DMS153 treated with DMSO at 0.1 percent for 48 hours (cell line): ENCODE results near the gene KRTAP10-6.
"Not testable (repeated sequence)": the region's sequence is repeated elsewhere in the genome, so short reads cannot be mapped to it uniquely, and the experiment has no call there.

Experiments used
- DNase-seq: peaks from one replicate; lab custom pipeline; 2025; ENCODE audit not compliant: unreplicated experiment; lab: John Stamatoyannopoulos, UW

Gene KRTAP10-6

DNA sequence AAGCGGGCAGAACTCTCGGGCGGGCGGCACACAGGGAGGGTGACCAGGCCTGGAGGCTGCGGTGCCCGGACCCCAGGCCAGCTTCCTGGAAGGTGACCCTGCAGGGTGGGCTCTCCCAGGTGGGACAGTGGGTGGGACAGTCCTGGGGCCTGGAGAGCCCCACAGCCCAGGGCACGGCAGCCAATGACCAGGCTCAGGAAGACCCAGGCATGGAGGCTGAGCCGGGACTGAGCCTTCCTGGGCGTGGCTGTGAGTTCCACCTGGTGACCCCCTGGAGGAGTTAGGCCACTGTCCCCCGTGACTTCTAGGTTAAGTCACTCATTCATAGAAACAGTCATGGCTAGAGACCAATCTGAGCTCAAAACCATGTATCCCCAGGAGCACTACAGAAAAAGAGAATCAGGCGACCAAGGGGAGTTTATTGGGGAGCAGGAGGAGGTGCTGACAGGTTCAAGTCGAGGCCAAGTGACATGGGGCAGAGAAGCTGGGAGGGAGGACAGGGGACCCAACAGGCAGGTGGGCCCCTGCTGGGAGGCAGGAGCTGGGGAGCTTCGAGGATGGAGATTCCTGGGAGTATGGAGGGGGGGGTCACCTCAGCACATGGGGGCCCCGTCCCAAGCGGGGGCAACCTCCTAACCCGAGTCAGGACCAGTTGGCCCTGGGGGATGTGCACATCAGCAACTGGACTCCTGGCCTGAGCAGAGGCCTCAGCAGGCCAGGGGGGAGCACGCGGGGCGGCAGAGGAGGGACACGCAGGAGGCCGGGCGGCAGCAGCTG lies 13.1 kb downstream of the KRTAP10-6 start:
- DNase-seq, result no peak

DNA sequence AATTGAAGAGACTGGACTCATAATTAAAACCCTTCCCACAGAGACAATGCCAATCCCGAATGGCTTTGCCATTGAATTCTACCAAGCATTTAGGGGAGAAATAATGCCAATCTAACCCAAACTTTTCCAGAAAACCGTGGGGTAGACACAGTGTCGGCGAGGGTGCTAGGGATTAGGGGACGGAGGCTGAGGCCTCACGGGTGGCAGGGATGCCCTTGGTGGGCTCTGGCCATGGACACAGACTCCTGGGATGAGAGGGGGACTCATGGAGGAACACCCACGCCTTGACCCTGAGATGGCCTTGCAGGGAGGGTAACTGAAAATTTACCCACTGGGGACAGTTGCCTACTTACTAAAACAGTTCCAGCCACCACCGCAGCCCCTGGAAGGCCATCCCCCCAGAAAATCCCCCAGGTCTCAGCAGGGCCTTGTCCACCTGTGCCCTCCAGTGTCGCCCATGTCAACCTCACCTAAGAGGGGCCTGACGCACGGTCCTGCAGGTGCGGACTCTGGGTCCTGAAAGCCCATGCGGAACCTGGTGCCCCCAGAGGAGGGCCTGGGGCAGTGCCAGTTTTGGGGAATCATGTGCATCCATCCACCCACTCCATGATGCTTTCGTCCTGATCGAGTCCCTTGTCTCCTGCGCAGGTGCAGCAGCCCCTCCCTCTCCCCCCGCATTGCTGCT lies 13.8 kb downstream of the KRTAP10-6 start:
- no peak for DNase-seq

DNA sequence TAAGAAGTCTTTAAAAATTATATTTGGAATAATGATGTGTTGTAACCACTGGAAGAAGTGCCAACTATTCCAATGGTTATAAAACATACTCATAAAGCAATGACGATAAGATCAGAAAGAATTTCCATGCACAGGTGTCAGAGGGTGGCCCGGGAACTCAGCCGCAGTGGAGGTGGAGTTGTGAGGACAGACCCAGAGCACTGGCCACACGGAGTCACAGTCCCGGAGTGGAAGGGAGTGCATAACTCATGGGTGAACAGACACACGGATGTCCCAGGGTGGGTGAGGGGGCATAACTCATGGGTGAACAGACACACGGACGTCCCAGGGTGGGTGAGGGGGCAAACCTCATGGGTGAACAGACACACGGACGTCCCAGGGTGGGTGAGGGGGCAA lies 16.3 kb downstream of the KRTAP10-6 start:
- DNase-seq, result no peak

DNA sequence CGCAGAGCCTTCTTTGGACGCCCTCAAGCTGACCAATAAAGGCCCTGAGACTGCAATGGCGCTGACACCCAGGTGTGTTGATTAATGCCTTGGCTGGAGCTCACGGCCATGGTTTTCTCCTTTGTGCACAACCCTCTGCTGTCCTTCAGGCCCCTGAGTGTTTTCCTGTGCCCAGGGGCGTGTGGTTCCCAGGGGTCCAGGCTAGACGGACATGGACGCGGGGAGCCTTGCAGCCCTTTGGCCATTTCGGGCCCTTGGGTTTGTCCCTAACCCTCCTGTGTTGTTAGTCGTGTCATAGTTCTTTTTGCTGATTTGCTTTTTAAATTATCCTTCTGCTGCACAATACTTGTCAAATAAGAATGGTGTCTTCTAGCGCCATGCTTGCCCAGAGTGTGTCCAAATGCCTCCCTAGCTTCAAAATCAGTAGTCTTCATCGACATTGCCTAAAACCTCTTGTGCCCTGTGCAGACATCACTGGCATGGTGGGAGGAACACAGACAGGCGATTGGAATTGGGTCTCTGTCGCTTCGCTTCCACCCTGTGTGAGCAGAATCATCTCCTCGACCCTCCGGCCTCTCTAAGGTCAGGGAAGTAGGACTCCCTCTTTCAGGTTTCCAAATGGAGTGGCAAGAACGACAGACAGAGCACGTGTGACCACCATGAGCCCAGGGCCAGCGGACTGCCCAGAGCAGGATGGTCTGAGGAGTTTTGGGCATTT lies 16.8 kb downstream of the KRTAP10-6 start:
- DNase-seq, result no peak

DNA sequence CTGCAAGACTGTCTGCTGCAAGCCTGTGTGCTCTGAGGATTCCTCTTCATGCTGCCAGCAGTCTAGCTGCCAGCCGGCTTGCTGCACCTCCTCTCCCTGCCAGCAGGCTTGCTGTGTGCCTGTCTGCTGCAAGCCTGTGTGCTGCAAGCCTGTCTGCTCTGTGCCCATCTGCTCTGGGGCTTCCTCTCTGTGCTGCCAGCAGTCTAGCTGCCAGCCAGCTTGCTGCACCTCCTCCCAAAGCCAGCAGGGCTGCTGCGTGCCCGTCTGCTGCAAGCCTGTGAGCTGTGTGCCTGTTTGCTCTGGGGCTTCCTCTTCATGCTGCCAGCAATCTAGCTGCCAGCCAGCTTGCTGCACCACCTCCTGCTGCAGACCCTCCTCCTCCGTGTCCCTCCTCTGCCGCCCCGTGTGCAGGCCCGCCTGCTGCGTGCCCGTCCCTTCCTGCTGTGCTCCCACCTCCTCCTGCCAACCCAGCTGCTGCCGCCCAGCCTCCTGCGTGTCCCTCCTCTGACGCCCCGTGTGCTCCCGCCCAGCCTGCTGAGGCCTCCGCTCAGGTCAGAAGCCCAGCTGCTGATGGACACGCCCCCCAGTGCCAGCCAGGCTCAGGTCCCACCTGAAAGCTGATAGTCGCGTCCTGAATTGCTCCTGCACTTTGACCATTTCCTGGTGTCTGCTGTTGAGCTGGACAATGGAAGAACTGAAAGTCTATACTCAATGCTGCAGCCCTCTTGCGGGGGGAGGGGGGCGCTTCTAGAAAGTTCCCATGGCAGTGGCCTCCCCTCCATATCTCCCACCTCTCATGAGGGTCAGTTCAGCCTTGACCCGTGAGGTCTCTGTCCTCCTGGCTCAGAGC lies 17.6 kb downstream of the KRTAP10-6 start:
- DNase-seq, result no peak

DNA sequence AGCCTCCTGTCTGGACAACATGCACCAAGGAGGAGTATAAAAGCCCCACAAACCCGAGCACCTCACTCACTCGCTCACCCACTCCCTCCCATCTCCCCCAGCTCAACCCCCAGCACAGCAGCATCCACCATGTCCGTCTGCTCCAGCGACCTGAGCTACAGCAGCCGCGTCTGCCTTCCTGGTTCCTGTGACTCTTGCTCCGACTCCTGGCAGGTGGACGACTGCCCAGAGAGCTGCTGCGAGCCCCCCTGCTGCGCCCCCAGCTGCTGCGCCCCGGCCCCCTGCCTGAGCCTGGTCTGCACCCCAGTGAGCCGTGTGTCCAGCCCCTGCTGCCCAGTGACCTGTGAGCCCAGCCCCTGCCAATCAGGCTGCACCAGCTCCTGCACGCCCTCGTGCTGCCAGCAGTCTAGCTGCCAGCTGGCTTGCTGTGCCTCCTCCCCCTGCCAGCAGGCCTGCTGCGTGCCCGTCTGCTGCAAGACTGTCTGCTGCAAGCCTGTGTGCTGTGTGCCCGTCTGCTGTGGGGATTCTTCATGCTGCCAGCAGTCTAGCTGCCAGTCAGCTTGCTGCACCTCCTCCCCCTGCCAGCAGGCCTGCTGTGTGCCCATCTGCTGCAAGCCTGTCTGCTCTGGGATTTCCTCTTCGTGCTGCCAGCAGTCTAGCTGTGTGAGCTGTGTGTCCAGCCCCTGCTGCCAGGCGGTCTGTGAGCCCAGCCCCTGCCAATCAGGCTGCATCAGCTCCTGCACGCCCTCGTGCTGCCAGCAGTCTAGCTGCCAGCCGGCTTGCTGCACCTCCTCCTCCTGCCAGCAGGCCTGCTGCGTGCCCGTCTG lies 18.5 kb downstream of the KRTAP10-6 start, which contains the start of gene KRTAP10-4:
Gene KRTAP10-4 (plus strand): TSS at position 100 of the 827 bp plus-strand sequence. CDS start 30 bp downstream, at position 130.
- DNase-seq, result not testable (repeated sequence)

DNA sequence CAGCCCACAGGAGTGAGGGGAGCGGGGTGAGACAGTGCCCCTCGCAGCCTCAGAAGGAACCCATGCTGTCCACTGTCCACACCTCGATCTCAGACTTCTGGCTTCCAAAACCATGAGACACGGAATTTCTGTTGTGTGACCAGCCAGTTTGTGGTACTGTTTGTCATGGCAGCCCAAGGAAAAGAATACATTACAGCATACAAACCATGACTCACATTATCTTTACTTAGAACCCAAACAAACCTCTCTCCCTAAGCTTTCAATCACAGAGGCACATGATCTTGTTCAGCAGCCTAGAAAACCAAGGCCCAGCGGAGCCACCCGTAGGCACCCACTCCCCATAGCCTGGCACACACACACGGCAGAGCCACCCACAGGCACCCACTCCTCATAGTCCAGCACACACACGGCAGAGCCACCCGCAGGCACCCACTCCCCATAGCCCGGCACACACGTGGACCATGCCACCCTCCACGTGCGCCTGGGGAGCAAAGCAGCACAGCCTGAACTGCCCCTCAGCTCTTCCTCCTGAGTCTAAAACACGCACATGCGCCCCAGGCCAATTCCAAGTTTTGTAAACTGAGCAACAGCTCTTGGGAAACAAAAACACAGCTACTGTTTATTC lies 19.2 kb downstream of the KRTAP10-6 start:
- no peak for DNase-seq

DNA sequence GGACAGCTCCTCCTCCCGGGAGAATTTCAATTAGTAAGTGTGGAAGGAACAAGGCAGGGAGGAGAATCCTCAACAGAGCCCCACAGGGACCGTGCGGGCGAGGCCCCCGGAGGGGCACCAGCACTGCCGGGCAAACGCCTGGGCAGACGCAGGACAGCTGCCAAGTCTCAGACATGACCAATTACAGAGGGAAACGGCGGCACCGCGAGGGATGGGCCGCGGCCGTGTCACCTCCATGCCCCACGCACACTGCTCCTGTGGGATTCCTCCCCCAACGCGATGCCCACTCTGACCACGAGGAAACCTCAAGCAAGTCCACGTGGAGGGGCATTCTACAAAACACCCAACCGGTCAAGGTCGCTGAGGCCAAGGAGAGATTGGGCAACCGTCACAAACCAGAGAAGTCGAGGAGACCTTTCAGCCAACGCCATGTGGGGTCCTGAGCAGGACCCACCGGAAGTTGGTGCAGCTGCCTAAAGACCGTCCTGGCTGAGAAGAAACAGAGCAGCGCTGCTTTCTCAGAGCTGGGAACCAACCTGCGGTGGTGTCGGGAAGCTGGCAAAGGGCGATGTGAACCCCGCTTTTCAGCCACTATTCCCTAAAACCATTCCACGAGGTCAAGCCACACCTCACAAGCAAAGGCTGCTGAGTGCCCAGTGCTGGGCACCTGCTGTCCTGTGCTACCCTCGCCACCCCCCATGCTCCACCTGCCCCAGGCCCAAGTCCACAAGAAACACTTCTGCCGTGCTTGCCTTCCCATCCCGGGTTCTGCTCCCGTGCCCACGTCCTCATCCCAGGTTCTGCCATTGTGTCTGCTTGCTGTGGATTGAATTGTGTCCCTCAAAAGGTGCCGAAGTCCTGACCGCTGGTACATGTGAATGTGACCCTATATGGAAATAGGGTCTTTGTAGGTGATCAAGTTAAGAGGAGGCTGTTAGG lies 20.2 kb downstream of the KRTAP10-6 start:
- DNase-seq, result no peak

DNA sequence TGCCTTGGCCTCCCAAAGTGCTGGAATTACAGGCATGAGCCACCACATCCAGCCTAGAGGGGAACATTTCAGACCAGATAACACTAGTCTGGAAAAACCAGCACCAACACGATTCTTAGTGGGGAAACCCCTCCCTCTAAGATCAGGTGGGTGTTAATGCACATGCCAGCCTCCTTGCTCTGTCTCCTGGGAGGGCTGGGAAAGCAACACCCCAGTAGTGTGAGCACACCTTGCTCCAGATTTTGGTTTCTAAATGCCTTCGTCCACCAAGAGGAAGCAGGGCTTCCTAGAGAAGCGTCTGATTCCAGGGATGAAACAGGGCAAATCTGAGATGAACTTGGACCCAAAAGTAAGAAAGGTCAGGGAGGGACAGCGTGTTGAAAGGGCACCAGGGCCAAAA lies 21.0 kb downstream of the KRTAP10-6 start:
- no peak for DNase-seq

DNA sequence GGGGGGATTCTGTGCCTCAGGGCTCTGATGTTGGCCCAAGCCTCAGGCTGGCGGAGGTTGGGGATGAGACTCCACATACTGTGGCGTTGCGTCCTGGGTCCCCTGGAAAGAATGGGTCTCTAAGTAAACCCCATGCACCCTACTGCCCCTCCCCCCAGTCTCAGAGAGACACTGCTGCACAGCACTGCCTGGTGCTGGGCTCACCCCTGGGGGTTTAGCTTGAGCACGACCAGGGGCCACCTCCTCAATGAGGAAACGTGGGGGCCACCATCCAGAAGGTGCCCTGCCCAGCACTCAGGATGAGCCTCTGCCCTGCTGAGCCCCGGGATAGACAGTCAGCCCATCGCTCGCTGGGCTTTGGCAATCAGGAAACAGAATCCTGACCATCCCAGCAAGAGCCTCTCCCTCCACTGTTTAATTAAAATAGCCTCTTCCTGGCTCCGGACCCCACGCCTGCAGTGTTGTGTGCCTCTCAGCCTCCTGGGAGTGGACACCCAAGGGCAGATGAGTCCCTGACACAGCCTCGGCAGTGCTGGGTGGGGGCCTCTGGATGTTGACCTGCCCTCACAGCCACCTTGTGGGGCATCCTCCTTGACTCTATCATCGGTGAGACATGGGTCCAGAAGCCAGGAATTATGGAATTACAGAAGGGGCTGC lies 22.3 kb downstream of the KRTAP10-6 start:
- no peak for DNase-seq

DNA sequence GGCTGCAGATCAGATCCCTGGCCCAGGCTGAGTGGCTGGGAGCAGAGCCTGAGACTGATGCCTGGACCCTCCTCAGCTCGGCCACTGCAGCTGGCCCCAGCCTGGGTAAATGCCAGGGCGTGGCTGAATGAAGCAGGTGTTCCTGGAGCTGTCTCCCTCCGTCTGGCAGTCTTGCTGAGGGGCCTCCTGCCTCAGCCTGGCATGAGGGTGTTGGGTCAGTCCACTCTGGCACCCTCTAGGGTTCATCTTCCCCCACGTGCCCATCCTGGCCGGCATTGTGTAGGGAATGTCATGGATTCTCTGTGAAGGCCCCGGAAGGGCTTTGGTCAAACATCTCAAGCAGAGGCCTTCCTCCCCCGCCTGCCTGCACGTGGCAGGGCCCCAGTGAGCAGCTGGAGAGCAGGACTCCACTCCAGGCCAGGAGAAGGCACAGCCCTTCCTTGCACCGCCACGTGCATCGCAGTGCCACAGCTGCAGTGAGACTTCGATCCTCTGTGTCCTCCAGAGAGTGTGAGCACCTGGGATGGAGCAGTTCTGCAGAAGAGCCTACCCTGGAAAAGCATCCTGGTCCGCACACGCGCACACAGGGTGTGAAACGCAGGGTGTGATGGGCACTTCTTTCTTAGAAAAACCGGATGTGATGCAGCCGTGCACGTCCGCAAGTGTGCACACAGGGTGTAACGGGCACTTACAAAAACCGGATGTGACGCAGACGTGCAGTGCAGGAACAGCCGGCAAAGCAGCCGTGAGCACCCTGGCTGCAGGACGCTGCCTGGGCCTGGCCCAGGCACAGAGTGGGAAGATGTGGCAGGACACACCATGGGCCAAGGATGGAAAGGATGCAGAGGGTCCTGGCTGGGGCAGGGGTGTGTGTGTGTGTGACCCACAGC lies 23.4 kb downstream of the KRTAP10-6 start:
- DNase-seq, result no peak

DNA sequence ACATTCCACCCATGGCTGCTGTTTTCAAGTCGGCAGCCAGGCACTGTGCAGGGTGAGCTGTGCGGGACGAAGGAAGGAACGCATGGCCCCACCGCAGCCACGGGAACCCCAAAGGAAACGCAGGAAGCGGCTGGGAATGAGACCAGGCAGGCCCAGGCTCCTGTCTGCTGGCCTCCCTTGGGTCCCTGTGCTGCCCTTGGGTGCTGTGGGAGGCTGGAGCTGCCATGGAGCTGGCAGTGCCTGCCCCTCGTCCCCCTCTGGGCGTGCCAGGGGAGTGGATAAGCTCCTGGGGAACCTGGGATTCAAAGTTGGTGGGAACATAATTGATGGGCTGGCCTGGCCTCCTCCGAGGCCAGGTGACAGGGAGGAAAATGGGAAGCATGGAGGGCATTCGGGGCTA lies 24.0 kb downstream of the KRTAP10-6 start:
- no peak for DNase-seq

DNA sequence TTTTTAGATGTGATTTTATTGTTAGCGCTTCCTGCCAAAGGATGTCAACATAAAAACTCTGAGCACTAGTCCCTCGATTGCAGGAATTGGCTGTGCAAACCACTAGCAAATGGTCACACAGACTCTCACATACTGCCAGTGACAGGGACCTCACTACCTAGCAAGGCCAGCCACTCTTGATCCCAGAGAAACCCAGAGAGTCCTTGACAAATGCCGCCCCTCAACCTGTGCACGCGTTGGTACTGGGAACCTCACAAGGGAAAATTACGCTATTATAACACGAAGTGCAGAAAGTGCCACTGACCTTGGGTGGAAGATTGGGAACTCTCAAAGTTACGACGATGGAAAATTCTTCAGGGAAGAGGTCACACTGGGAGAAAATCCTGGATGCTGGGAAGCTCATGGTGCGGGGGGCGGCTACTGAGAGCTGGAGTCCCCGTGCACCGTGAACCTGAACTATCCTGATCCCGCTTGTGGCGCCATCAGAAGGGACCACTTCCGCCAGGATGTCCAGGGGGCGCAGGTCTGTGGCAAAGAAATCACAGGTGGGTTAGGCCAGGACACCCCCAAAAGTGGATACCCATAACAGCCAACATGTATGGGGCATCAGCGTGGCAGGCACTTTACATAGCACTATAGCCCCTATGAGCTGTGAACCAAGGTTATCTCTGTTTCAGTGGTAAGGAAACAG lies 24.7 kb downstream of the KRTAP10-6 start:
- DNase-seq, result no peak

DNA sequence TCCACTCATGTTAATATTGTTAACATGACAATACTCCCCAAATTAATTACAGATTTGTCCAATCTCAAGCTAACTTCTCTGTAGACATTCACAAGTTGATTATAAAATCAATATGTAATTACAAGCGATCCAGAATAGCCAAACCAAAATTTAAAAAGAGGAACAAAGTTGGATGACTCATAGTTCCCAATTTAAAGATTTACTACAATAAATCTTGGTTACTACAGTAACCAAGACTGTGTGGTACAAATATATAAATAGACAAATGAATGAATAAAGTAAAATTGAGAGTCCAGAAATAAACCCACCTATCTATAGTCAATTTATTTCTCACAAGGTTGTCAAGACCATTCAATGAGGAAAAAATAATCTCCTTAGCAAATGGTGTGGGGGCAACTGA lies 25.9 kb downstream of the KRTAP10-6 start:
- no peak for DNase-seq

DNA sequence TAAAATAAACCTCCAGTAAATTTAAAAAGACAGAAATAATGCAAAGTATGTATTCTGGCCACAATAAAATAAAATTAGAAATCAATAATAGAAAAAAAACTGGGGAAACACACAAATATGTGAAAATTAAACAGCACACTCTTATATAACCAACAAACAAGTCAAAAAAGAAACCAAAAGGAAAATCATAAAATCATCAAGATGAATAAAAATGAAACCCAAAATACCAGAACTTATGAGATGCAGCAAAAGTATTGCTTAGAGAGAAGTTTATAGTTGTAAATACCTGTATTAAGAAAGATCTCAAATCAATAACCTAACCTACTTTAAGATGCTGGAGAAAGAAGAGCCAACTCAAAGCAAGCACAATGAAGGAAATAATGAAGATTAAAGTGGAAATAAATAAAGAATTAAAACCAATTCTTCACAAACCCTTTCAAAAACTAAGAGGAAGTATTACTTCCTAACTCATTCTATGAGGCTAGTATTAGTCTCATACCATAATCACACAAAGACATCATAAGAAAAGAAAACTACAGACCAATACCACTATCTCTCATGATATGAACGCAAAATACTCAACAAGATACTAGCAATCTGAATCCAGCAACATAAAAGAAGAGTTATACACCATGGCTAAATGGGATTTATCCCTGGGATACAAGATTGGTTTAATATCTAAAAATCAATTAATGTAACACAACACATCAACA lies 27.3 kb downstream of the KRTAP10-6 start:
- no peak for DNase-seq

DNA sequence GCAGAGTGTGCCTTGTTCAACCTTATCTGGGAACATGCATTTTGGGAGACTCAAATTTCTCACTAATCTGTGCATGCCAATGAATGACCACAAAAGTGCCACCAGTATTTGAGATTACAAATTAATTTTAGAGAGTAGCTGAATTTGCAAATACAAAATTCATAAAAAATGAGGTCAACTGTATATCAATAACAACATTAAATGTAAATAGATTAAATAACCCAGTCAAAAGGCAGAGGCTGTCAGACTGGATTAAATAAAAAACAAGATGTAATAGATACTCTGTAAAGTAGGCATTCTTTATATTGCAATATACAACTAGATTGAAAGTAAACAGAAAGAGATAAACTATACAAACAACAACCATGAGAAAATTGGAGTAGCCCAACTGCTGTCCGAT lies 28.2 kb downstream of the KRTAP10-6 start:
- no peak for DNase-seq
